ENCODE results near the gene ITGBL1. TPM values are rescaled to one million over a fixed set of nuclear protein-coding genes. Genes with fewer than 3 reads are reported as not detected.

Gene ITGBL1
- total and polyA plus RNA-seq, 2 experiments from 2014 or later, result 0.29 TPM; not detected in 1

DNA sequence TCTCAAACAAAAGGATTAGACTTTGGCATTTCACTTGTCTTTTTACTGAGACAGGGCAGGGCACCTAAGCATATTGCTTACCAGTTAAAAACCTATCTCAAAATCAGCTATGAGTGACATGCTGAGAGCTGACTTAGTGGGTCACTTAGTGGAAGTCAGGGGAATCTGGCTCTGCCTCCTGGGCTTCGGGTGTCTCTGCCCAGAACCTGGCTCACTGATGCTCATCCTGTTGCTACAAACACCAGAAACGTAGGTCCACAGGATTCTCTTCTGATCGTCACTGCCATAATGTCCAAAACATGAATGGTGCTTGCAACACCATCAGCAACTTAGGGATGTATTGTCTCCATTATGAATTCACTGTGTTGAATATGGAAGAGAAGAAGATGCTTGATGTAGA, 276.1 kb downstream of the ITGBL1 start (continued):
- TF ChIP-seq CTCF (conservative IDR thresholded peaks at IDR 0.05; ENCODE audit: low read depth in 2 of 2) (no peak), JUNB (IDR thresholded peaks at IDR 0.05; ENCODE audit: unreplicated experiment) (no peak), EZH2 (IDR thresholded peaks at IDR 0.05; ENCODE audit: low read depth, unreplicated experiment) (no peak), ZNF331 (CRISPR knock-in tag; IDR thresholded peaks at IDR 0.05; ENCODE audit: low read depth) (no peak)
- TF ChIP-seq, protein P1, sequence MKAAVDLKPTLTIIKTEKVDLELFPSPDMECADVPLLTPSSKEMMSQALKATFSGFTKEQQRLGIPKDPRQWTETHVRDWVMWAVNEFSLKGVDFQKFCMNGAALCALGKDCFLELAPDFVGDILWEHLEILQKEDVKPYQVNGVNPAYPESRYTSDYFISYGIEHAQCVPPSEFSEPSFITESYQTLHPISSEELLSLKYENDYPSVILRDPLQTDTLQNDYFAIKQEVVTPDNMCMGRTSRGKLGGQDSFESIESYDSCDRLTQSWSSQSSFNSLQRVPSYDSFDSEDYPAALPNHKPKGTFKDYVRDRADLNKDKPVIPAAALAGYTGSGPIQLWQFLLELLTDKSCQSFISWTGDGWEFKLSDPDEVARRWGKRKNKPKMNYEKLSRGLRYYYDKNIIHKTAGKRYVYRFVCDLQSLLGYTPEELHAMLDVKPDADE (IDR thresholded peaks at IDR 0.05), result no peak
- TF ChIP-seq, protein P2, sequence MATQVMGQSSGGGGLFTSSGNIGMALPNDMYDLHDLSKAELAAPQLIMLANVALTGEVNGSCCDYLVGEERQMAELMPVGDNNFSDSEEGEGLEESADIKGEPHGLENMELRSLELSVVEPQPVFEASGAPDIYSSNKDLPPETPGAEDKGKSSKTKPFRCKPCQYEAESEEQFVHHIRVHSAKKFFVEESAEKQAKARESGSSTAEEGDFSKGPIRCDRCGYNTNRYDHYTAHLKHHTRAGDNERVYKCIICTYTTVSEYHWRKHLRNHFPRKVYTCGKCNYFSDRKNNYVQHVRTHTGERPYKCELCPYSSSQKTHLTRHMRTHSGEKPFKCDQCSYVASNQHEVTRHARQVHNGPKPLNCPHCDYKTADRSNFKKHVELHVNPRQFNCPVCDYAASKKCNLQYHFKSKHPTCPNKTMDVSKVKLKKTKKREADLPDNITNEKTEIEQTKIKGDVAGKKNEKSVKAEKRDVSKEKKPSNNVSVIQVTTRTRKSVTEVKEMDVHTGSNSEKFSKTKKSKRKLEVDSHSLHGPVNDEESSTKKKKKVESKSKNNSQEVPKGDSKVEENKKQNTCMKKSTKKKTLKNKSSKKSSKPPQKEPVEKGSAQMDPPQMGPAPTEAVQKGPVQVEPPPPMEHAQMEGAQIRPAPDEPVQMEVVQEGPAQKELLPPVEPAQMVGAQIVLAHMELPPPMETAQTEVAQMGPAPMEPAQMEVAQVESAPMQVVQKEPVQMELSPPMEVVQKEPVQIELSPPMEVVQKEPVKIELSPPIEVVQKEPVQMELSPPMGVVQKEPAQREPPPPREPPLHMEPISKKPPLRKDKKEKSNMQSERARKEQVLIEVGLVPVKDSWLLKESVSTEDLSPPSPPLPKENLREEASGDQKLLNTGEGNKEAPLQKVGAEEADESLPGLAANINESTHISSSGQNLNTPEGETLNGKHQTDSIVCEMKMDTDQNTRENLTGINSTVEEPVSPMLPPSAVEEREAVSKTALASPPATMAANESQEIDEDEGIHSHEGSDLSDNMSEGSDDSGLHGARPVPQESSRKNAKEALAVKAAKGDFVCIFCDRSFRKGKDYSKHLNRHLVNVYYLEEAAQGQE (IDR thresholded peaks at IDR 0.05; ENCODE audit: unreplicated experiment), result no peak

DNA sequence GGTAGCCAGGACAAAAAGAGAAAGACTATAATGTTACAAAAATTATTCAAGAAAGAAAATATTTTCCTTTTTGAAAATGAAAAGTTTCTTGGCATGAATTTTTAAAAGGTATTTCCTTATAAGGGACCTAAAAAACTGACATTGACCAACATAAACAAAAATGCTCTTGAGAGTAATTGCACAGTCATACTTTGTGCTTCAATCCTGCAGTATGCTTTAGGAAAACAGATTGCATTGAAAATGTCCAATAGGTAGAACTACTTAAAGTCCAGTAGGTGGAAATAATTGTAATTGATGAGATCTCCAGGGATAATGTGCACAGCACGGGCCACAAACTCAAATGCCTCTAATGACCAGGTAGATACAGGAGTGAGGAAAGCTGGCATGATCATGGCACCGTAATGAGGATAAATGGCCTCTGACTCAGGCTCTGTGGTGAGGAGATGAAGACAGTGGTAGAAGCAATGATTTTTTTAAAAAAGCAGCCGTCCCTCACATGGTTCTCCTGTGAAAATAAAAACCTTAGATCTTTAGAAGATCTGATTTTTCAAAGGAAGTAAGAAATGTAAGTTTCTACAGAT, 278.0 kb downstream of the ITGBL1 start:
- H3K27me3 Mint-ChIP-seq (ENCODE audit: insufficient read depth, low read depth, poor library complexity), result peaks cover 1% of the 10 kb centered on the region
- no peaks in the 10 kb centered on the region for H3K79me2 ChIP-seq (replicated peaks; ENCODE audit: insufficient read depth)
- H3K4me2 ChIP-seq, result no peak overlapping the region
- H3K4me1 Mint-ChIP-seq, result no peaks in the 10 kb centered on the region
- H3K4me3 ChIP-seq, result no peak overlapping the region
- H3K9me2 ChIP-seq (ENCODE audit: insufficient read depth), result no peaks in the 10 kb centered on the region
- H3K4me3 Mint-ChIP-seq, result no peak overlapping the region
- TF ChIP-seq EZH2 (IDR thresholded peaks at IDR 0.05; ENCODE audit: low read depth, unreplicated experiment), result no peak
- TF ChIP-seq, protein P3, sequence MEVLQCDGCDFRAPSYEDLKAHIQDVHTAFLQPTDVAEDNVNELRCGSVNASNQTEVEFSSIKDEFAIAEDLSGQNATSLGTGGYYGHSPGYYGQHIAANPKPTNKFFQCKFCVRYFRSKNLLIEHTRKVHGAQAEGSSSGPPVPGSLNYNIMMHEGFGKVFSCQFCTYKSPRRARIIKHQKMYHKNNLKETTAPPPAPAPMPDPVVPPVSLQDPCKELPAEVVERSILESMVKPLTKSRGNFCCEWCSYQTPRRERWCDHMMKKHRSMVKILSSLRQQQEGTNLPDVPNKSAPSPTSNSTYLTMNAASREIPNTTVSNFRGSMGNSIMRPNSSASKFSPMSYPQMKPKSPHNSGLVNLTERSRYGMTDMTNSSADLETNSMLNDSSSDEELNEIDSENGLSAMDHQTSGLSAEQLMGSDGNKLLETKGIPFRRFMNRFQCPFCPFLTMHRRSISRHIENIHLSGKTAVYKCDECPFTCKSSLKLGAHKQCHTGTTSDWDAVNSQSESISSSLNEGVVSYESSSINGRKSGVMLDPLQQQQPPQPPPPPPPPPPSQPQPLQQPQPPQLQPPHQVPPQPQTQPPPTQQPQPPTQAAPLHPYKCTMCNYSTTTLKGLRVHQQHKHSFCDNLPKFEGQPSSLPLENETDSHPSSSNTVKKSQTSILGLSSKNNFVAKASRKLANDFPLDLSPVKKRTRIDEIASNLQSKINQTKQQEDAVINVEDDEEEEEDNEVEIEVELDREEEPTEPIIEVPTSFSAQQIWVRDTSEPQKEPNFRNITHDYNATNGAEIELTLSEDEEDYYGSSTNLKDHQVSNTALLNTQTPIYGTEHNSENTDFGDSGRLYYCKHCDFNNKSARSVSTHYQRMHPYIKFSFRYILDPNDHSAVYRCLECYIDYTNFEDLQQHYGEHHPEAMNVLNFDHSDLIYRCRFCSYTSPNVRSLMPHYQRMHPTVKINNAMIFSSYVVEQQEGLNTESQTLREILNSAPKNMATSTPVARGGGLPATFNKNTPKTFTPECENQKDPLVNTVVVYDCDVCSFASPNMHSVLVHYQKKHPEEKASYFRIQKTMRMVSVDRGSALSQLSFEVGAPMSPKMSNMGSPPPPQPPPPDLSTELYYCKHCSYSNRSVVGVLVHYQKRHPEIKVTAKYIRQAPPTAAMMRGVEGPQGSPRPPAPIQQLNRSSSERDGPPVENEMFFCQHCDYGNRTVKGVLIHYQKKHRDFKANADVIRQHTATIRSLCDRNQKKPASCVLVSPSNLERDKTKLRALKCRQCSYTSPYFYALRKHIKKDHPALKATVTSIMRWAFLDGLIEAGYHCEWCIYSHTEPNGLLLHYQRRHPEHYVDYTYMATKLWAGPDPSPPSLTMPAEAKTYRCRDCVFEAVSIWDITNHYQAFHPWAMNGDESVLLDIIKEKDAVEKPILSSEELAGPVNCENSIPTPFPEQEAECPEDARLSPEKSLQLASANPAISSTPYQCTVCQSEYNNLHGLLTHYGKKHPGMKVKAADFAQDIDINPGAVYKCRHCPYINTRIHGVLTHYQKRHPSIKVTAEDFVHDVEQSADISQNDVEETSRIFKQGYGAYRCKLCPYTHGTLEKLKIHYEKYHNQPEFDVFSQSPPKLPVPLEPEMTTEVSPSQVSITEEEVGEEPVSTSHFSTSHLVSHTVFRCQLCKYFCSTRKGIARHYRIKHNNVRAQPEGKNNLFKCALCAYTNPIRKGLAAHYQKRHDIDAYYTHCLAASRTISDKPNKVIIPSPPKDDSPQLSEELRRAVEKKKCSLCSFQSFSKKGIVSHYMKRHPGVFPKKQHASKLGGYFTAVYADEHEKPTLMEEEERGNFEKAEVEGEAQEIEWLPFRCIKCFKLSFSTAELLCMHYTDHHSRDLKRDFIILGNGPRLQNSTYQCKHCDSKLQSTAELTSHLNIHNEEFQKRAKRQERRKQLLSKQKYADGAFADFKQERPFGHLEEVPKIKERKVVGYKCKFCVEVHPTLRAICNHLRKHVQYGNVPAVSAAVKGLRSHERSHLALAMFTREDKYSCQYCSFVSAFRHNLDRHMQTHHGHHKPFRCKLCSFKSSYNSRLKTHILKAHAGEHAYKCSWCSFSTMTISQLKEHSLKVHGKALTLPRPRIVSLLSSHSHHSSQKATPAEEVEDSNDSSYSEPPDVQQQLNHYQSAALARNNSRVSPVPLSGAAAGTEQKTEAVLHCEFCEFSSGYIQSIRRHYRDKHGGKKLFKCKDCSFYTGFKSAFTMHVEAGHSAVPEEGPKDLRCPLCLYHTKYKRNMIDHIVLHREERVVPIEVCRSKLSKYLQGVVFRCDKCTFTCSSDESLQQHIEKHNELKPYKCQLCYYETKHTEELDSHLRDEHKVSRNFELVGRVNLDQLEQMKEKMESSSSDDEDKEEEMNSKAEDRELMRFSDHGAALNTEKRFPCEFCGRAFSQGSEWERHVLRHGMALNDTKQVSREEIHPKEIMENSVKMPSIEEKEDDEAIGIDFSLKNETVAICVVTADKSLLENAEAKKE (CRISPR knock-in tag; IDR thresholded peaks at IDR 0.05), result no peak
- ATAC-seq (no peak), DNase-seq (ENCODE audit: low spot score) (no peak)
- H3K36me3 Mint-ChIP-seq (ENCODE audit: low read depth), result no peaks in the 10 kb centered on the region
- no peak overlapping the region for H3K27ac ChIP-seq (ENCODE audit: low read depth)
- H3K27me3 ChIP-seq (ENCODE audit: insufficient read depth), result no peaks in the 10 kb centered on the region
- no peaks in the 10 kb centered on the region for H4K20me1 ChIP-seq (replicated peaks; ENCODE audit: insufficient read depth)
- H3K36me3 ChIP-seq (ENCODE audit: insufficient read depth), result no peaks in the 10 kb centered on the region
- no peaks in the 10 kb centered on the region for H3K9me3 Mint-ChIP-seq
- no peaks in the 10 kb centered on the region for H3K4me1 ChIP-seq (ENCODE audit: insufficient read depth)
- no peaks in the 10 kb centered on the region for H3F3A ChIP-seq (replicated peaks; ENCODE audit: low read depth)
- no peak overlapping the region for H2AFZ ChIP-seq
- H3K27ac Mint-ChIP-seq, result no peak overlapping the region

All from GM23338 (cell line).